ENCODE results near the gene VPS35.

VPS35 gene

GRCh38 chr16:46613352-46613751 is 75.6 kb downstream of the VPS35 start:
- no peak overlapping the region for H3K4me3 ChIP-seq (ENCODE audit: low read depth, low read length)
- no peak for DNase-seq (ENCODE audit: low read depth, low spot score)
- ChIA-PET POLR2A (no interaction called here), CTCF (interaction anchor here (2.1 to 3.7 kb wide), 2 partner anchors 59 to 62 kb away, joined by 4 to 20 read pairs; no protein-coding TSS in a partner anchor)
- no peak for TF ChIP-seq CTCF (IDR thresholded peaks at IDR 0.05; ENCODE audit: insufficient read depth, low read length, missing control alignments)

- ChIA-PET CTCF (interaction anchor here (2.1 to 3.7 kb wide), 2 partner anchors 58 to 61 kb away, joined by 4 to 20 read pairs; no protein-coding TSS in a partner anchor), POLR2A (no interaction called here)
- TF ChIP-seq CTCF (IDR thresholded peaks at IDR 0.05; ENCODE audit: insufficient read depth, low read length, missing control alignments): no peak
- no peak overlapping the region for H3K4me3 ChIP-seq (ENCODE audit: low read depth, low read length)
- DNase-seq (ENCODE audit: low read depth, low spot score): no peak
Observed at GRCh38 chr16:46612121-46612520, 76.9 kb downstream of the VPS35 start.

- DNase-seq (ENCODE audit: low read depth, low spot score): peak; percentile 26
- ChIA-PET POLR2A (no interaction called here), CTCF (interaction anchor here (0.7 to 8.7 kb wide), 13 partner anchors 8 to 57 kb away, joined by 3 to 291 read pairs (median 7); partner anchors contain the start of gene SHCBP1)
- H3K4me3 ChIP-seq (ENCODE audit: low read depth, low read length): no peak overlapping the region
- peak; percentile 22 for TF ChIP-seq CTCF (IDR thresholded peaks at IDR 0.05; ENCODE audit: insufficient read depth, low read length, missing control alignments)
Observed at GRCh38 chr16:46607529-46607928, 81.4 kb downstream of the VPS35 start.

GRCh38 chr16:46606231-46606630 is 82.7 kb downstream of the VPS35 start:
- no peak for DNase-seq (ENCODE audit: low read depth, low spot score)
- TF ChIP-seq CTCF (IDR thresholded peaks at IDR 0.05; ENCODE audit: insufficient read depth, low read length, missing control alignments): no peak
- CTCF ChIA-PET: interaction anchor here (0.9 to 8.7 kb wide), 16 partner anchors 8 to 170 kb away, joined by 3 to 291 read pairs (median 7); no protein-coding TSS in a partner anchor
- POLR2A ChIA-PET: no interaction called here
- H3K4me3 ChIP-seq (ENCODE audit: low read depth, low read length): no peak overlapping the region

Measured in AG04449 (cell line).